HepG2 (cell line): ENCODE results near the gene NME1. TPM values are rescaled to one million over a fixed set of nuclear protein-coding genes. Genes with fewer than 3 reads are reported as not detected.

Experiments
- ATM ChIP-seq: fragments of 450-650 bp; IDR thresholded peaks from 2 replicates; pipeline ENCODE4 v1.7.1; 2017; ENCODE audit warnings: mild to moderate bottlenecking, borderline replicate concordance
- FOXP4 ChIP-seq: sonication (generic); formaldehyde crosslinking; IDR thresholded peaks from 2 replicates; pipeline ENCODE4 v1.4.0; 2020; ENCODE audit warnings: missing genetic modification reagents
- HNF1A ChIP-seq, 2 experiments: sonication (generic) in 1 of 2; formaldehyde crosslinking in 1 of 2; IDR thresholded peaks; 2 replicates each; pipeline versions ENCODE4 v1.4.0 to v1.6.1; 2016 to 2020; ENCODE audit warnings: borderline replicate concordance in 1 of 2, low read depth in 1 of 2, mild to moderate bottlenecking in 1 of 2, missing genetic modification reagents in 1 of 2
- PATZ1 ChIP-seq: sonication (generic); formaldehyde crosslinking; IDR thresholded peaks from 2 replicates; pipeline ENCODE4 v1.4.0; 2020; ENCODE audit warnings: missing genetic modification reagents
- PRDM10 ChIP-seq: sonication (generic); formaldehyde crosslinking; IDR thresholded peaks from 2 replicates; pipeline ENCODE4 v1.4.0; 2020; ENCODE audit warnings: low read depth, missing genetic modification reagents
- ZBTB38 ChIP-seq: sonication (generic); formaldehyde crosslinking; IDR thresholded peaks from 2 replicates; pipeline ENCODE4 v1.5.1; 2020; ENCODE audit warnings: mild to moderate bottlenecking, missing genetic modification reagents
- ZNF12 ChIP-seq: sonication (generic); formaldehyde crosslinking; IDR thresholded peaks from 2 replicates; pipeline ENCODE4 v1.5.0; 2020; ENCODE audit warnings: missing genetic modification reagents
- ZNF275 ChIP-seq: sonication (generic); formaldehyde crosslinking; IDR thresholded peaks from 2 replicates; pipeline ENCODE4 v1.8.0; 2022; ENCODE audit warnings: missing genetic modification reagents, mild to moderate bottlenecking, inconsistent platforms, borderline replicate concordance
- ZNF543 ChIP-seq: sonication (generic); formaldehyde crosslinking; IDR thresholded peaks from 2 replicates; pipeline ENCODE4 v1.4.0; 2020; ENCODE audit warnings: mild to moderate bottlenecking, missing genetic modification reagents
- ZNF558 ChIP-seq: sonication (generic); formaldehyde crosslinking; IDR thresholded peaks from 2 replicates; pipeline ENCODE4 v1.9.0; 2022; ENCODE audit warnings: mild to moderate bottlenecking, missing genetic modification reagents, borderline replicate concordance
- ZNF563 ChIP-seq: sonication (generic); formaldehyde crosslinking; IDR thresholded peaks from 2 replicates; pipeline ENCODE4 v1.8.0; 2022; ENCODE audit warnings: mild to moderate bottlenecking, moderate library complexity, missing genetic modification reagents
- ZNF580 ChIP-seq: IDR thresholded peaks from 2 replicates; pipeline ENCODE4 v1.6.1; 2016; ENCODE audit warnings: low read depth, borderline replicate concordance
- polyA plus RNA-seq, 8 experiments: library from polyadenylated mRNA; depleted of rRNA in 3 of 8; stranded (reverse) in 7 of 8; unstranded in 1 of 8; fragments of >200 nt; fragmentation: Illumina TruSeq in 4 of 8; extraction: Trizol in 4 of 8; gene quantifications; 2 replicates each; pipeline versions ENCODE4 v1.2.1 to v1.2.3, GENCODE V29; 2011 to 2016; ENCODE audit warnings: low read depth in 4 of 8, missing spikeins in 1 of 8, mixed read lengths in 1 of 8; ENCODE audit not compliant: insufficient read depth in 1 of 8
- total RNA-seq, 5 experiments: library from RNA; depleted of rRNA; stranded (reverse); fragments of >200 nt; fragmentation: Illumina TruSeq; extraction: Trizol; gene quantifications; 2 replicates each; pipeline ENCODE4 v1.2.3, GENCODE V29; 2016; ENCODE audit warnings: low read depth in 1 of 5

Gene NME1
- total and polyA plus RNA-seq, 2 of the 13 experiments (the other 11 are each of a cell fraction or from before 2014, with no cell fraction given): 295 to 516 TPM

- TF ChIP-seq PRDM10 (CRISPR knock-in tag): peak; percentile 69
- TF ChIP-seq ZNF275 (CRISPR knock-in tag): peak; percentile 41; the same call in 1 of the 2 replicates
- TF ChIP-seq ZNF558 (CRISPR knock-in tag): peak; percentile 73; the same call in 1 of the 2 replicates
- peak; percentile 95 for TF ChIP-seq HNF1A (IDR thresholded peaks at IDR 0.05; ENCODE audit: low read depth)
- peak; percentile 98 for TF ChIP-seq HNF1A (CRISPR knock-in tag; IDR thresholded peaks at IDR 0.05; ENCODE audit: borderline replicate concordance)
- peak; percentile 70; the same call in 1 of the 2 replicates for TF ChIP-seq ZNF543
- TF ChIP-seq ZNF580 (CRISPR knock-in tag): peak; percentile 48; the same call in 1 of the 2 replicates
- peak; percentile 81 for TF ChIP-seq FOXP4
- TF ChIP-seq ATM: peak; percentile 93; the same call in 1 of the 2 replicates
- TF ChIP-seq ZNF563 (CRISPR knock-in tag): peak; percentile 97
- peak; percentile 61 for TF ChIP-seq ZBTB38 (CRISPR knock-in tag)
- peak; percentile 69 for TF ChIP-seq PATZ1 (CRISPR knock-in tag)
- peak; percentile 60; the same call in 1 of the 2 replicates for TF ChIP-seq ZNF12 (CRISPR knock-in tag)
Observed at GRCh38 chr17:51112303-51113222, 40.8 kb upstream of the NME1 start (continued).
